ENCODE data around the gene GARIN5B. TPM values are rescaled to one million over a fixed set of nuclear protein-coding genes. Genes with fewer than 3 reads are reported as not detected.

Gene GARIN5B
- total RNA-seq, 1 donor from 2014 or later = not detected

- TF ChIP-seq CTCF (IDR thresholded peaks at IDR 0.05; ENCODE audit: unreplicated experiment) = no peak
- Mint-ChIP-seq H3K9me3 (ENCODE audit: low read depth) (no peaks in the 10 kb centered on the region), H3K4me1 (ENCODE audit: low read depth) (peaks cover 12% of the 10 kb centered on the region), H3K27ac (peak overlapping the region; percentile 96), H3K4me3 (ENCODE audit: low read depth) (peak overlapping the region; percentile 96), H3K36me3 (ENCODE audit: insufficient read depth) (peaks cover 7% of the 10 kb centered on the region), H3K27me3 (peaks cover 3% of the 10 kb centered on the region)
- DNase-seq (ENCODE audit: low spot score, unreplicated experiment) = peak; percentile 72
These were observed 21.9 kb downstream of the GARIN5B start for GRCh38 chr19:55341171-55341588.

GRCh38 chr19:55340784-55341147 lies 22.3 kb downstream of the GARIN5B start:
- Mint-ChIP-seq H3K4me3 (ENCODE audit: low read depth) (peak overlapping the region; percentile 96), H3K27ac (peak overlapping the region; percentile 96), H3K9me3 (ENCODE audit: low read depth) (no peaks in the 10 kb centered on the region), H3K4me1 (ENCODE audit: low read depth) (peaks cover 12% of the 10 kb centered on the region), H3K27me3 (peaks cover 3% of the 10 kb centered on the region), H3K36me3 (ENCODE audit: insufficient read depth) (peaks cover 7% of the 10 kb centered on the region)
- DNase-seq (ENCODE audit: low spot score, unreplicated experiment) = peak; percentile 35
- TF ChIP-seq CTCF (IDR thresholded peaks at IDR 0.05; ENCODE audit: unreplicated experiment) = peak; percentile 17

GRCh38 chr19:55339889-55340783 lies 22.9 kb downstream of the GARIN5B start:
- H3K9me3 Mint-ChIP-seq (ENCODE audit: low read depth) = no peaks in the 10 kb centered on the region
- H3K36me3 Mint-ChIP-seq (ENCODE audit: insufficient read depth) = peaks cover 4% of the 10 kb centered on the region
- H3K4me1 Mint-ChIP-seq (ENCODE audit: low read depth) = peaks cover 12% of the 10 kb centered on the region
- H3K4me3 Mint-ChIP-seq (ENCODE audit: low read depth) = peak overlapping the region; percentile 96
- no peak for TF ChIP-seq CTCF (IDR thresholded peaks at IDR 0.05; ENCODE audit: unreplicated experiment)
- peaks cover 3% of the 10 kb centered on the region for H3K27me3 Mint-ChIP-seq
- peak overlapping the region; percentile 100 for H3K27ac Mint-ChIP-seq
- DNase-seq (ENCODE audit: low spot score, unreplicated experiment) = peak; percentile 29

GRCh38 chr19:55339105-55339888 lies 23.8 kb downstream of the GARIN5B start, which contains the start of gene KMT5C:
Gene KMT5C, plus strand, starts transcription at chr19:55339876. Its CDS starts 2,061 bp downstream, at chr19:55341937.
- Mint-ChIP-seq H3K27ac (peak within 1 kb of the TSS; percentile 100), H3K27me3 (peaks cover 3% of the 10 kb centered on the region), H3K36me3 (ENCODE audit: insufficient read depth) (peaks cover 2% of the 10 kb centered on the region), H3K4me1 (ENCODE audit: low read depth) (peaks cover 12% of the 10 kb centered on the region), H3K4me3 (ENCODE audit: low read depth) (peak within 1 kb of the TSS; percentile 96), H3K9me3 (ENCODE audit: low read depth) (no peaks in the 10 kb centered on the region)
- peak; percentile 100 for DNase-seq (ENCODE audit: low spot score, unreplicated experiment)
- TF ChIP-seq CTCF (IDR thresholded peaks at IDR 0.05; ENCODE audit: unreplicated experiment) = no peak

- Mint-ChIP-seq H3K9me3 (ENCODE audit: low read depth) (no peaks in the 10 kb centered on the region), H3K27ac (no peak overlapping the region), H3K36me3 (ENCODE audit: insufficient read depth) (no peaks in the 10 kb centered on the region), H3K4me3 (ENCODE audit: low read depth) (no peak overlapping the region), H3K27me3 (peaks cover 7% of the 10 kb centered on the region), H3K4me1 (ENCODE audit: low read depth) (peaks cover 6% of the 10 kb centered on the region)
- TF ChIP-seq CTCF (IDR thresholded peaks at IDR 0.05; ENCODE audit: unreplicated experiment) = no peak
- DNase-seq (ENCODE audit: low spot score, unreplicated experiment) = no peak
These were observed 27.0 kb downstream of the GARIN5B start for GRCh38 chr19:55336101-55336500.

Measured in progenitor cell of endocrine pancreas (in vitro differentiated cells).